NB4 (cell line): ENCODE results near the gene SIRPA.

ENCODE experiments used
- CTCF ChIP-seq: IDR thresholded peaks from one replicate; pipeline ENCODE4 v1.5.1; 2012; ENCODE audit warnings: low read depth, low read length
- POLR2A ChIP-seq: IDR thresholded peaks from 2 replicates; pipeline ENCODE4 v1.6.1; 2011; ENCODE audit warnings: mild to moderate bottlenecking; ENCODE audit not compliant: insufficient read length; ENCODE audit errors: extremely low read depth

GRCh38 chr20:1961374-1961773, 66.2 kb downstream of the SIRPA start:
- TF ChIP-seq POLR2A (no peak), CTCF (no peak)
